ENCODE measurements around the gene KASH5.

The KASH5 gene

GRCh38 chr19:49398001-49398615 is 10.1 kb downstream of the KASH5 start:
- DNase-seq (ENCODE audit: low spot score in 2 of 2) (no peak), ATAC-seq (ENCODE audit: low read depth) (no peak)
- H3K27ac Mint-ChIP-seq, result no peak overlapping the region
- H3K9me3 Mint-ChIP-seq, result no peaks in the 10 kb centered on the region
- peaks cover 5% of the 10 kb centered on the region for H3K27me3 Mint-ChIP-seq
- no peak overlapping the region for H3K4me3 Mint-ChIP-seq
- peaks cover 8% of the 10 kb centered on the region for H3K4me1 Mint-ChIP-seq
- H3K36me3 Mint-ChIP-seq, result no peaks in the 10 kb centered on the region

GRCh38 chr19:49398931-49399330 is 10.9 kb downstream of the KASH5 start:
- H3K4me1 Mint-ChIP-seq, result peaks cover 15% of the 10 kb centered on the region
- DNase-seq (ENCODE audit: low spot score in 2 of 2) (no peak), ATAC-seq (ENCODE audit: low read depth) (no peak)
- H3K4me3 Mint-ChIP-seq, result no peak overlapping the region
- H3K27me3 Mint-ChIP-seq, result peaks cover 5% of the 10 kb centered on the region
- H3K27ac Mint-ChIP-seq, result no peak overlapping the region
- H3K9me3 Mint-ChIP-seq, result no peaks in the 10 kb centered on the region
- H3K36me3 Mint-ChIP-seq, result no peaks in the 10 kb centered on the region

GRCh38 chr19:49400029-49400428 is 12.0 kb downstream of the KASH5 start:
- Mint-ChIP-seq H3K36me3 (no peaks in the 10 kb centered on the region), H3K27me3 (peaks cover 5% of the 10 kb centered on the region), H3K27ac (no peak overlapping the region), H3K4me3 (no peak overlapping the region), H3K4me1 (peaks cover 16% of the 10 kb centered on the region), H3K9me3 (no peaks in the 10 kb centered on the region)
- DNase-seq (ENCODE audit: low spot score in 2 of 2), result no peak
- no peak for ATAC-seq (ENCODE audit: low read depth)

- Mint-ChIP-seq H3K4me1 (peaks cover 23% of the 10 kb centered on the region), H3K9me3 (no peaks in the 10 kb centered on the region), H3K27ac (no peak overlapping the region), H3K36me3 (no peaks in the 10 kb centered on the region), H3K27me3 (peaks cover under 1% of the 10 kb centered on the region), H3K4me3 (peak overlapping the region; percentile 37)
- DNase-seq (ENCODE audit: low spot score in 2 of 2), result no peak
- peak; percentile 85 for ATAC-seq (ENCODE audit: low read depth)
Measured at GRCh38 chr19:49403404-49404187, 15.5 kb downstream of the KASH5 start.

- ATAC-seq (ENCODE audit: low read depth) (no peak), DNase-seq (ENCODE audit: low spot score in 2 of 2) (no peak)
- Mint-ChIP-seq H3K9me3 (peaks cover 1% of the 10 kb centered on the region), H3K4me1 (peaks cover 43% of the 10 kb centered on the region), H3K4me3 (no peak overlapping the region), H3K27ac (no peak overlapping the region), H3K36me3 (no peaks in the 10 kb centered on the region), H3K27me3 (no peaks in the 10 kb centered on the region)
Measured at GRCh38 chr19:49407079-49407478, 19.0 kb downstream of the KASH5 start.

- no peak overlapping the region for H3K27ac Mint-ChIP-seq
- H3K36me3 Mint-ChIP-seq, result no peaks in the 10 kb centered on the region
- H3K4me1 Mint-ChIP-seq, result peaks cover 47% of the 10 kb centered on the region
- H3K27me3 Mint-ChIP-seq, result no peaks in the 10 kb centered on the region
- no peak overlapping the region for H3K4me3 Mint-ChIP-seq
- DNase-seq (ENCODE audit: low spot score in 2 of 2) (no peak), ATAC-seq (ENCODE audit: low read depth) (no peak)
- peaks cover 1% of the 10 kb centered on the region for H3K9me3 Mint-ChIP-seq
Measured at GRCh38 chr19:49407482-49408015, 19.5 kb downstream of the KASH5 start.

GRCh38 chr19:49408816-49409440 is 20.9 kb downstream of the KASH5 start:
- Mint-ChIP-seq H3K4me3 (peak overlapping the region; percentile 43), H3K27ac (peak overlapping the region; percentile 81), H3K4me1 (peaks cover 36% of the 10 kb centered on the region), H3K9me3 (peaks cover 1% of the 10 kb centered on the region), H3K27me3 (peaks cover 1% of the 10 kb centered on the region), H3K36me3 (no peaks in the 10 kb centered on the region)
- ATAC-seq (ENCODE audit: low read depth) (no peak), DNase-seq (ENCODE audit: low spot score in 2 of 2) (no peak)

GRCh38 chr19:49409441-49410029 is 21.5 kb downstream of the KASH5 start:
- H3K9me3 Mint-ChIP-seq, result peaks cover 1% of the 10 kb centered on the region
- H3K27ac Mint-ChIP-seq, result peak overlapping the region; percentile 81
- ATAC-seq (ENCODE audit: low read depth) (peak; percentile 93), DNase-seq (ENCODE audit: low spot score in 2 of 2) (no peak)
- H3K36me3 Mint-ChIP-seq, result no peaks in the 10 kb centered on the region
- peaks cover 35% of the 10 kb centered on the region for H3K4me1 Mint-ChIP-seq
- peak overlapping the region; percentile 43 for H3K4me3 Mint-ChIP-seq
- peaks cover 1% of the 10 kb centered on the region for H3K27me3 Mint-ChIP-seq

GRCh38 chr19:49411681-49412326 is 23.8 kb downstream of the KASH5 start:
- peaks cover 1% of the 10 kb centered on the region for H3K9me3 Mint-ChIP-seq
- peaks cover 1% of the 10 kb centered on the region for H3K27me3 Mint-ChIP-seq
- DNase-seq (ENCODE audit: low spot score in 2 of 2), result no peak
- no peak overlapping the region for H3K4me3 Mint-ChIP-seq
- H3K36me3 Mint-ChIP-seq, result no peaks in the 10 kb centered on the region
- H3K27ac Mint-ChIP-seq, result peak overlapping the region; percentile 56
- ATAC-seq (ENCODE audit: low read depth), result no peak
- peaks cover 44% of the 10 kb centered on the region for H3K4me1 Mint-ChIP-seq

GRCh38 chr19:49413348-49413747 is 25.3 kb downstream of the KASH5 start:
- H3K4me3 Mint-ChIP-seq, result no peak overlapping the region
- peaks cover 36% of the 10 kb centered on the region for H3K4me1 Mint-ChIP-seq
- no peaks in the 10 kb centered on the region for H3K36me3 Mint-ChIP-seq
- peaks cover 1% of the 10 kb centered on the region for H3K9me3 Mint-ChIP-seq
- peaks cover 5% of the 10 kb centered on the region for H3K27me3 Mint-ChIP-seq
- no peak overlapping the region for H3K27ac Mint-ChIP-seq
- DNase-seq (ENCODE audit: low spot score in 2 of 2) (no peak), ATAC-seq (ENCODE audit: low read depth) (no peak)

- H3K36me3 Mint-ChIP-seq, result no peaks in the 10 kb centered on the region
- peaks cover 12% of the 10 kb centered on the region for H3K27me3 Mint-ChIP-seq
- peaks cover 1% of the 10 kb centered on the region for H3K9me3 Mint-ChIP-seq
- DNase-seq (ENCODE audit: low spot score in 2 of 2) (no peak), ATAC-seq (ENCODE audit: low read depth) (no peak)
- peaks cover 29% of the 10 kb centered on the region for H3K4me1 Mint-ChIP-seq
- no peak overlapping the region for H3K4me3 Mint-ChIP-seq
- H3K27ac Mint-ChIP-seq, result no peak overlapping the region
Measured at GRCh38 chr19:49414256-49414655, 26.2 kb downstream of the KASH5 start.

- Mint-ChIP-seq H3K4me3 (no peak overlapping the region), H3K36me3 (no peaks in the 10 kb centered on the region), H3K27me3 (peaks cover 18% of the 10 kb centered on the region), H3K27ac (no peak overlapping the region), H3K9me3 (no peaks in the 10 kb centered on the region), H3K4me1 (peaks cover 21% of the 10 kb centered on the region)
- DNase-seq (ENCODE audit: low spot score in 2 of 2) (no peak), ATAC-seq (ENCODE audit: low read depth) (peak; percentile 90)
Measured at GRCh38 chr19:49415102-49415809, 27.2 kb downstream of the KASH5 start.

- ATAC-seq (ENCODE audit: low read depth), result no peak
Measured at GRCh38 chr19:49415810-49416200, 27.8 kb downstream of the KASH5 start.

More at GRCh38 chr19:49415810-49416200, 27.8 kb downstream of the KASH5 start:
- Mint-ChIP-seq H3K4me3 (no peak overlapping the region), H3K36me3 (no peaks in the 10 kb centered on the region), H3K4me1 (peaks cover 21% of the 10 kb centered on the region), H3K27ac (no peak overlapping the region), H3K27me3 (peaks cover 21% of the 10 kb centered on the region), H3K9me3 (no peaks in the 10 kb centered on the region)
- DNase-seq (ENCODE audit: low spot score in 2 of 2), result no peak

Measured in memory B cell (primary cell).